Stimulated activated CD4-positive, alpha-beta T cell treated with anti-CD3 and anti-CD28 coated beads, Interleukin-1b, Interleukin-23, amount 100 ng/mL, for 48 hours (primary cell): Measurements from ENCODE around the gene HINT1.

Experiments
- DNase-seq: peaks from one replicate; pipeline ENCODE4 v3.0.0-alpha.2; 2020

HINT1 gene

GRCh38 chr5:131109540-131110255, 55.4 kb downstream of the HINT1 start:
- DNase-seq: no peak
